GM21717 (cell line): ENCODE data around the gene SLC5A5.

Experiments
- ATAC-seq: cut with Tn5 transposase; IDR thresholded peaks from one replicate; pipeline ENCODE4 v1.9.1; 2021; ENCODE audit warnings: mild to moderate bottlenecking, moderate library complexity; ENCODE audit not compliant: unreplicated experiment

Gene SLC5A5

GRCh38 chr19:17871878-17872250, at the start of gene SLC5A5:
Gene SLC5A5, plus strand, starts transcription at chr19:17871945. Its CDS starts 375 bp downstream, at chr19:17872320.
- ATAC-seq = no peak

DNA sequence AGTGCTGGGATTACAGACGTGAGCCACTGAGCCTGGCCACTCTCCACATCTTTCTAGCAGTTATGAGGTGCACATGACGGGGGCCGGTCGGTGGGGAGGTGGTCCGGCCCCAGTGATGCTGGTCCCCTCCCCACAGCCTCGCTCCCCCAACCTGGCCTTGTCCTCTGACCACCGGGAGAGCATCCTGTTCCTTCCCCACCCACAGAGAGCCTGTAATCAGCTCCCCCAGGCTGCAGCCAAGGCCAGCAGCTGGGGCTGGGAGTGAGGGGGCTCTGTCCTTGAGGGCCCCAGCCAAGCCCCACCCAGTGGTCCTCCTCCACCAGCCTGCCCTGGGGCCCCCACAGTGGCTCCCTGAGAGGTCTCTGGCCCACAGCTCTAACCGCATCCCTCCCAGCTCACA, 47.4 kb upstream of the SLC5A5 start:
- ATAC-seq = no peak

- ATAC-seq = no peak
Measured at GRCh38 chr19:17826508-17827056, 45.2 kb upstream of the SLC5A5 start.

DNA sequence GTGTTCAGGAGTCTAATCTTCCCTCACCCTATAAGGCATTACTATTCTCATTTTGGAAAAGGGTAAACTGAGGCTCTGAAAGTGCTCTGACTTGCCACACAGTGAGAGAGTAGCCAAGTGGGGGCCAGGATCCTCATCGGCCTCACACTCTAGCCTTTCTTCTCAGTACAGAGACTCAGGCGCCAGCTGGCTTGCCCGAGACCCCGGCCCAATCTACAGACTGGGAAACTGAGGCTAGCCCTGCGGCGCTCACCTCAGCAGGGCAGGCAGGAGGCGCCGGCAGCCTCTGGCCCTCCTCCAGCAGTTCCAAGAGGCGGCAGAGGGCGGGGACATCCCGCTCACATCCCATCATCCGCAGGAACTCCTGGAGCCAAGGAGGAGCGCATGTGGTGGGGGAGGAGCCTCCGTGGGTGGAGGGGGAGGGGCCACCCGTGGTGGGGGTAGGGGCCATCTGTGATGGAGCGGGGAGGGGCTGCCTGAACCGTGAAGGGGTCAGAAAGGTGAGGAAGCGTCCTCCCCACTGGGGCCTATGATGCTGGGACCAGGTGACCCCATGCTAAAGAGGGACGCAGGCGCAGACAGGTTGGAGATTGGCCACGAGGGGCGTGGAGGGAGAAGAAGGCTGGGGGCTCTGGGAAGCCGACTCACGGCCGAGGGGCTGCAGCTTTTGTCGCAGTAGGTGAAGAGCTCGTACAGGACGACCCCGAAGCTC, 41.7 kb upstream of the SLC5A5 start:
- no peak for ATAC-seq

DNA sequence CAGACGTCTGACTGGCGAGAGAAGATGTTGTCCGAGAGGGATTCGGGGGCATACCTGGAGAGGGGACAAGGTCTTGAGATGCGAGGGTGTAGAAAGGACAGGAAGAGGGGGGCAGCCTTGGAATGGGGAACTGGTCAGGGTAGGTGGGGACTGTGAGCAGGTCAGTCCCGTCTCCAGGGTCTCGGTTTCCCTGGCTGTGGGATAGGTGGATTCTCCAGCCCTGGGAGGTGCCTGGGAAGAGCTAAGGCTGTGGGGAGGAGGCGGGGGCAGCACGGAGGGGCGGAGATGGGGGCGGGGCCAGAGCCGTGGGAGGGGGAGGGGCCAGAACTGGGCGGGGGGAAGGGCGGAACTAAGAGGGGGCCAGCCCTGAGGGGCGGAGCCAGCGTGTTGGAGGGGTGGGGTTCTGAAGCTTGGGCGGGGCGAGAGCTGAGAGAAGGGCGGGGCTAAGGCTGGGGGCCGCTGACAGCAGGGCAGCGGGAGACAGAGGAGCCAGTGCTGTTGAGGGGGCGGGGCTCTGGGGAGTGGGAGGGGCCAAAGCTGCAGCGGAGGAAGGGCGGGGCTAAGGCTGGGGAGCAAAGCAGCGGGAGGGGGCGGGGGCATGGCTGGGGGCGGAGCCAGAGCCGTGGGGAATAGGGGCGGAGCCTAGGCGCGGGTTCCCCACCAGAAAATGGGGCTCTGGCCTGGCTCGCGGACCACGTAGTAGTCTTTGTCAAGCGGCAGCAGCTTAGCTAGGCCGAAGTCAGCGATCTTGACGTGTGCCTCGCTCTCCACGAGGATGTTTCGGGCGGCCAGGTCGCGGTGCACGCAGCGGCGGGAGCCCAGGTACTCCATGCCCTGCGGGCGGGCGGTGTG, 41.0 kb upstream of the SLC5A5 start:
- ATAC-seq = no peak

GRCh38 chr19:17831419-17831888, 40.3 kb upstream of the SLC5A5 start:
- ATAC-seq = no peak

DNA sequence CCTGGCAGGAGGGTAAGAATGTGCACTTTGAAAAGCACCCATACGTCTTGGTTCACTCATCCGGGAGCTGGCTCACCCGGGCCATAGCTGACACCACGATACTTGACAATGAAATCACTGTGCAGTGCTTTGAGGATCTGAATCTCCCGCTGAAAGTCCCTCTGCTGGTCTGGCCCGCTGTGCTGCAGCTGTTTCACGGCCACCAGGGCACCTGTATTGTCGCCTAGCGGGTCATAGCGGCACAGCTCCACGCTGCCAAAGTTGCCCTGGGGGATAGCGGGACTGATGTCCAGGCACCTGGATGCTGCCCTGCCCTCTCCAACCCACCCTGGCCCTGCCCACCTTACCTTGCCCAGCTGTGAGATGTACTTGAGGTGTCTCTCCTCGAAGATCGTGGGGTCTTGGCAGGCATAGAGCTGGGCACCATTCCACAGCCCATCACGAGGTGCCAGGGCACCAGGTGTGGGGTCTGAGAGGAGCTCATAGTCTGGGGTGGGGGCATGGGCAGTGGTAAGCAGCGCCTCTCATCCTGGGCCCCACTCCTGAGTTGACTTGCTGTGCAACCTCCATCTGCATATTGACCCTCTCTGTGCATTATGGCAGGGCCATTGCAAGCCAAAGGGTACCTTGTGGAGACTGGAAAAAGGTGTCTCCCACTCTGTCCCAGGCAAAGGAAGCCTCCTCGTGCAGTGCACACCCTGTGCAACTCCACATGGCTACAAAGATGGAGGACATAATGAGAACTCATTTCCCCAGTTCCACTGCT, 39.1 kb upstream of the SLC5A5 start:
- no peak for ATAC-seq

DNA sequence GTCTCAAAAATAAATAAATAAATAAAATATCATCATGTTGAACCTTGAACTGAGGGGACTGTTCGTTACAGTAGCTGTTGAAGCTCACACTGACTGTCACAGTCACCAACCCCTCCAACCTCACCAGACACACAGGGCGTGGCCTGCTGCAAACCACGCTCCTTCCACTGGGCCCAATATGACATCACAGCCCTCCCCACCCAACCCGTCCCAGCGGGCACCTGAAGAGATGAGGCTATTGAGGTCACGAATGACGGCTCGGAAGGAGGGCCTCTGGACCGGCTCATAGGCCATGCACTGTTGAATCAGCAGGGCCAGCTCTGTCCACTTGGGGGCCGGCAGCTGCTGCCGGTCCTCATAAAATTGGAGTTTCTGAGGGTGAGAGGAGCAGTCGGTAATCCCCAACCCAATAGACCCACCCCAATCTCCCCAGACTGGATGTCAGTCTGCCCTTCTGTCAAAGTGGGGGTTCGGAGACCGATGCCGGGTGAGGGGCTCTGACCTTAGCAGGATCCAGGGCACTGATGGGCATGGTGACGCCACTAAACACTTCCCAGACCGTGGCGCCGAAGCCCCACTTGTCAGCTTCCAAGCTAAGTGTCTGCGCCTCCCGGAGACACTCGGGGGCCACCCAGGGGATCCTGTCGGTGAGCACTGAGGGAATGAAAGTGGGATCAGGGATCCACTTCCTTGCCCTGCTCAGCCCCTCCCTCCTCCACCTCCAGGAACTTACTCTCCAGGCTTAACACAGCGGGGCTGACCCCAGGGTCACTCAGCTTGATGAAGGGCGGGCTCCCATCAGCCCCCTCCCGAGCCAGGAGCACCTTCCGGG, 37.2 kb upstream of the SLC5A5 start:
- ATAC-seq = no peak

GRCh38 chr19:17835182-17836006, 36.4 kb upstream of the SLC5A5 start:
- no peak for ATAC-seq

- ATAC-seq = no peak
Measured at GRCh38 chr19:17836530-17836929, 35.2 kb upstream of the SLC5A5 start.

- no peak for ATAC-seq
Measured at GRCh38 chr19:17837972-17838371, 33.8 kb upstream of the SLC5A5 start.

GRCh38 chr19:17840019-17840418, 31.7 kb upstream of the SLC5A5 start:
- no peak for ATAC-seq

DNA sequence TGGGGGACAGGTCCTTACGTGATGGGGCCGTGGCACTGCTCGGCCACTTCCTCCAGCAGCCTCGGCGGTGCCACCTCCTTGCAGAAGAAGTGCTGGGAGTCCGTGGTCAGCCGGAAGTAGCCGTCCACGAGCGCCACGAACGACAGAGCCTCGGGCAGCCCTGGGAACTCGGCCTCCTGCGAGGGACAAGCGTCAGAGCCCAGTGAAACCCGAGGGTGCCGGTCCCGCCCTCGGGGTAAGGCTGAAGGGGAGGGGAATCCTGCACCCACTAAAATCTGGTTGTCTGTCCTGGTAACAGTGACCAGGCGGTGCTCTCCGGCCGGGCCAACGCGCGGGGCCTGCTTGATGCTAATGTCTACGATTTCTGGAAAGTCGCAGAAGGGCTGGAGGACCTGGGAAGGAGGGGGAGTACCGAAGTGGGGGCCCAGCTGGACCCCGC, 30.4 kb upstream of the SLC5A5 start:
- ATAC-seq = no peak

GRCh38 chr19:17841810-17842662, 29.7 kb upstream of the SLC5A5 start:
- no peak for ATAC-seq

- no peak for ATAC-seq
Measured at GRCh38 chr19:17842663-17843291, 29.0 kb upstream of the SLC5A5 start.

DNA sequence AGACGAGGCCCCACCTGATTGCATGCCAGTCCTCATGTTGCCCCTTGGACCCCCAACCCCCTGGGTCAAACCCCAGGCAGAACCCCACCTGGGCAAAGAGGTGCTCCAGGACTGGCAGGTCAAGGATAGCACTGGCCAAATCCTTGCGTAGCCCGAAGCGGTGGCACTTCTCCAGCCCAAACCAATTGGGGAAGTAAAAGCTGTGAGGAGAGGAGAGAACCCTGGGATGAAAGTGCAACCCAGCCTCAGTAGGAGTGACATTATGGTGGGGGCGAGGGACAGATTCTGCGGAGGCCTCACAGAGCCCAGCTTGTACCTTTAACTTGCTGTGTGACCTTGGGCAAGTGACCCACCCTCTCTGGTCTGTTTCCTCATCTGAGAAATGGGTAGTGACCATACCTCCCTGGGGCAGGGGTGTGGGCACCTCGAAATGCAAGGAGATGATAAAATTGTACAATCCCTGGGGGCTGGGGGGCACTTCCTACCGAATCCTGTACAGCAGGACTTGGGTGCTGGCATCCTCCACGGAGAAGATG, 28.4 kb upstream of the SLC5A5 start:
- no peak for ATAC-seq

- ATAC-seq = no peak
Measured at GRCh38 chr19:17843908-17844490, 27.7 kb upstream of the SLC5A5 start.
